Thymus (tissue), 11 donors: ENCODE data around the gene TBC1D9. TPM values are rescaled to one million over a fixed set of nuclear protein-coding genes. Genes with fewer than 3 reads are reported as not detected.

ENCODE experiments used
- DNase-seq, 9 donors: peaks; one replicate each; pipeline ENCODE4 v3.0.0-alpha.2; 2013; ENCODE audit warnings: low spot score in 9 of 9, low read depth in 6 of 9, missing footprints in 1 of 9
- H3K27ac ChIP-seq, 2 donors: one replicate each; pipeline ENCODE4 v1.5.1; 2013; ENCODE audit warnings: control low read depth in 1 of 2, low read depth in 1 of 2, low read length in 1 of 2, mild to moderate bottlenecking in 1 of 2, moderate library complexity in 1 of 2
- H3K27me3 ChIP-seq, 2 donors: one replicate each; pipeline ENCODE4 v1.5.1; 2013; ENCODE audit warnings: low read length in 1 of 2; ENCODE audit not compliant: control insufficient read depth in 2 of 2, insufficient read depth in 1 of 2
- H3K36me3 ChIP-seq, 2 donors: one replicate each; pipeline ENCODE4 v1.5.1; 2013; ENCODE audit warnings: low read length in 1 of 2, mild to moderate bottlenecking in 1 of 2, moderate library complexity in 1 of 2; ENCODE audit not compliant: control insufficient read depth in 2 of 2, insufficient read depth in 2 of 2
- H3K4me1 ChIP-seq, 2 donors: one replicate each; pipeline ENCODE4 v1.5.1; 2013; ENCODE audit warnings: low read length in 2 of 2; ENCODE audit not compliant: control insufficient read depth in 2 of 2, insufficient read depth in 2 of 2
- H3K4me3 ChIP-seq, 2 donors: one replicate each; pipeline ENCODE4 v1.5.1; 2013; ENCODE audit warnings: low read length in 2 of 2, control low read depth in 1 of 2, mild to moderate bottlenecking in 1 of 2
- H3K9me3 ChIP-seq, 2 donors: one replicate each; pipeline ENCODE4 v1.5.1; 2013; ENCODE audit warnings: low read length in 1 of 2, mild to moderate bottlenecking in 1 of 2; ENCODE audit not compliant: control insufficient read depth in 2 of 2, insufficient read depth in 1 of 2
- WGBS: extraction: QIAGEN DNeasy Blood & Tissue Kit; methylation state at CpG from one replicate; pipeline ENCODE4 v1.1.7; 2013; 5-methylcytosine and 5-hydroxymethylcytosine counted together
- polyA plus RNA-seq: library from polyadenylated mRNA; stranded (reverse); fragments of 200-250 nt; gene quantifications from one replicate; pipeline ENCODE4 v1.2.3, GENCODE V29; 2013
- total RNA-seq: library from RNA; stranded (reverse); fragments of 120-200 nt; gene quantifications from one replicate; pipeline ENCODE4 v1.2.4, GENCODE V29; 2013
- donor health status: healthy.

The TBC1D9 gene
- total and polyA plus RNA-seq, 2 donors: 4.7 to 10.7 TPM

- Histone ChIP-seq H3K36me3 (no peaks in the 10 kb centered on the region), H3K4me3 (no peak overlapping the region), H3K4me1 (no peaks in the 10 kb centered on the region), H3K27ac (no peak overlapping the region), H3K9me3 (no peaks in the 10 kb centered on the region), H3K27me3 (no peaks in the 10 kb centered on the region)
- no peak for DNase-seq
- 97% methylated on average over 33 of the region's 33 CpGs for WGBS
Observed at GRCh38 chr4:140642674-140643437, 113.3 kb downstream of the TBC1D9 start.

- DNase-seq: no peak
- Histone ChIP-seq H3K4me1 (no peaks in the 10 kb centered on the region), H3K27ac (no peak overlapping the region), H3K36me3 (no peaks in the 10 kb centered on the region), H3K4me3 (no peak overlapping the region), H3K27me3 (no peaks in the 10 kb centered on the region), H3K9me3 (no peaks in the 10 kb centered on the region)
- WGBS: 64% methylated on average over 25 of the region's 25 CpGs
Observed at GRCh38 chr4:140641789-140642439, 114.3 kb downstream of the TBC1D9 start.

GRCh38 chr4:140641105-140641555 is 115.1 kb downstream of the TBC1D9 start:
- no peak overlapping the region for H3K4me3 ChIP-seq
- 95% methylated on average over 6 of the region's 6 CpGs for WGBS

GRCh38 chr4:140640150-140640748 is 115.9 kb downstream of the TBC1D9 start:
- no peaks in the 10 kb centered on the region for H3K36me3 ChIP-seq
- no peak for DNase-seq
- H3K27me3 ChIP-seq: no peaks in the 10 kb centered on the region
- no peaks in the 10 kb centered on the region for H3K9me3 ChIP-seq
- H3K4me3 ChIP-seq: no peak overlapping the region
- WGBS: 87% methylated on average over 6 of the region's 6 CpGs
- H3K27ac ChIP-seq: no peak overlapping the region
- no peaks in the 10 kb centered on the region for H3K4me1 ChIP-seq

More at GRCh38 chr4:140641105-140641555, 115.1 kb downstream of the TBC1D9 start:
- DNase-seq: no peak
- Histone ChIP-seq H3K4me1 (no peaks in the 10 kb centered on the region), H3K27ac (no peak overlapping the region), H3K36me3 (no peaks in the 10 kb centered on the region), H3K9me3 (no peaks in the 10 kb centered on the region), H3K27me3 (no peaks in the 10 kb centered on the region)

GRCh38 chr4:140639066-140639465 is 117.1 kb downstream of the TBC1D9 start:
- H3K27ac ChIP-seq: no peak overlapping the region
- DNase-seq: no peak
- H3K36me3 ChIP-seq: no peaks in the 10 kb centered on the region
- H3K4me3 ChIP-seq: no peak overlapping the region
- 97% methylated on average over 7 of the region's 7 CpGs for WGBS
- no peaks in the 10 kb centered on the region for H3K9me3 ChIP-seq
- no peaks in the 10 kb centered on the region for H3K4me1 ChIP-seq
- H3K27me3 ChIP-seq: no peaks in the 10 kb centered on the region

- Histone ChIP-seq H3K4me3 (no peak overlapping the region), H3K27me3 (no peaks in the 10 kb centered on the region), H3K36me3 (no peaks in the 10 kb centered on the region), H3K27ac (no peak overlapping the region), H3K9me3 (no peaks in the 10 kb centered on the region), H3K4me1 (no peaks in the 10 kb centered on the region)
- 71% methylated on average over 6 of the region's 6 CpGs for WGBS
- DNase-seq: peak in 8 of 9 donors; percentile 25 to 71 (median 31)
Observed at GRCh38 chr4:140637836-140638235, 118.3 kb downstream of the TBC1D9 start.

- Histone ChIP-seq H3K9me3 (no peaks in the 10 kb centered on the region), H3K4me3 (no peak overlapping the region), H3K27me3 (no peaks in the 10 kb centered on the region), H3K27ac (no peak overlapping the region), H3K4me1 (no peaks in the 10 kb centered on the region), H3K36me3 (no peaks in the 10 kb centered on the region)
- WGBS: 95% methylated on average over 6 of the region's 6 CpGs
- DNase-seq: no peak
Observed at GRCh38 chr4:140635606-140636005, 120.6 kb downstream of the TBC1D9 start.

- WGBS: 97% methylated on average over 10 of the region's 10 CpGs
- Histone ChIP-seq H3K27ac (no peak overlapping the region), H3K4me1 (no peaks in the 10 kb centered on the region), H3K27me3 (no peaks in the 10 kb centered on the region), H3K9me3 (no peaks in the 10 kb centered on the region), H3K4me3 (no peak overlapping the region), H3K36me3 (no peaks in the 10 kb centered on the region)
- no peak for DNase-seq
Observed at GRCh38 chr4:140633951-140634350, 122.2 kb downstream of the TBC1D9 start.

- no peaks in the 10 kb centered on the region for H3K27me3 ChIP-seq
- no peaks in the 10 kb centered on the region for H3K36me3 ChIP-seq
- H3K4me1 ChIP-seq: no peaks in the 10 kb centered on the region
- no peak overlapping the region for H3K27ac ChIP-seq
- H3K9me3 ChIP-seq: no peaks in the 10 kb centered on the region
- 97% methylated on average over 2 of the region's 2 CpGs for WGBS
- H3K4me3 ChIP-seq: no peak overlapping the region
- DNase-seq: no peak
Observed at GRCh38 chr4:140633124-140633523, 123.1 kb downstream of the TBC1D9 start.
